GM06990 (cell line): ENCODE measurements around the gene IL6.

Experiments used
- DNase-seq: peaks from one replicate; pipeline ENCODE4 v3.0.0-alpha.2; 2011; ENCODE audit not compliant: insufficient read length; ENCODE audit errors: extremely low read depth
- H3K27me3 ChIP-seq: replicated peaks from 2 replicates; pipeline ENCODE4 v1.6.0; 2011; ENCODE audit warnings: low read length; ENCODE audit not compliant: control insufficient read depth, insufficient read depth
- H3K36me3 ChIP-seq: 2 replicates; pipeline ENCODE4 v1.5.1; 2011; ENCODE audit warnings: low read length; ENCODE audit not compliant: control insufficient read depth, insufficient read depth
- H3K4me3 ChIP-seq: replicated peaks from 2 replicates; pipeline ENCODE4 v1.5.1; 2011; ENCODE audit warnings: low read depth, mild to moderate bottlenecking, control low read depth, low read length
- CTCF ChIP-seq: IDR thresholded peaks from 2 replicates; pipeline ENCODE4 v1.5.1; 2011; ENCODE audit warnings: low read length, control low read depth, mild to moderate bottlenecking, inconsistent platforms; ENCODE audit not compliant: insufficient read depth, poor library complexity, severe bottlenecking

The IL6 gene

GRCh38 chr7:22709857-22710256 lies 17.1 kb upstream of the IL6 start:
- no peak for DNase-seq
- Histone ChIP-seq H3K36me3 (no peaks in the 10 kb centered on the region), H3K27me3 (no peaks in the 10 kb centered on the region; the same call in 1 of the 2 replicates), H3K4me3 (no peak overlapping the region)
- no peak for TF ChIP-seq CTCF

- Histone ChIP-seq H3K36me3 (no peaks in the 10 kb centered on the region), H3K4me3 (no peak overlapping the region), H3K27me3 (no peaks in the 10 kb centered on the region; the same call in 1 of the 2 replicates)
- TF ChIP-seq CTCF = no peak
- DNase-seq = no peak
Observed at GRCh38 chr7:22712999-22713398, 14.0 kb upstream of the IL6 start.

GRCh38 chr7:22713463-22713862 lies 13.5 kb upstream of the IL6 start:
- TF ChIP-seq CTCF = no peak
- DNase-seq = no peak
- H3K4me3 ChIP-seq = no peak overlapping the region

GRCh38 chr7:22715969-22716368 lies 11.0 kb upstream of the IL6 start:
- TF ChIP-seq CTCF = no peak
- H3K27me3 ChIP-seq = no peaks in the 10 kb centered on the region; the same call in 1 of the 2 replicates
- no peaks in the 10 kb centered on the region for H3K36me3 ChIP-seq
- no peak overlapping the region for H3K4me3 ChIP-seq
- DNase-seq = no peak

More at GRCh38 chr7:22713463-22713862, 13.5 kb upstream of the IL6 start:
- H3K27me3 ChIP-seq = no peaks in the 10 kb centered on the region; the same call in none of the 2 replicates
- no peaks in the 10 kb centered on the region for H3K36me3 ChIP-seq

- no peak for DNase-seq
- Histone ChIP-seq H3K36me3 (no peaks in the 10 kb centered on the region), H3K27me3 (no peaks in the 10 kb centered on the region; the same call in 1 of the 2 replicates), H3K4me3 (no peak overlapping the region)
- TF ChIP-seq CTCF = no peak
Observed at GRCh38 chr7:22717760-22718159, 9.2 kb upstream of the IL6 start.

GRCh38 chr7:22718200-22718711 lies 8.7 kb upstream of the IL6 start:
- no peak overlapping the region for H3K4me3 ChIP-seq
- no peak for TF ChIP-seq CTCF
- no peak for DNase-seq
- H3K27me3 ChIP-seq = no peaks in the 10 kb centered on the region; the same call in 1 of the 2 replicates
- no peaks in the 10 kb centered on the region for H3K36me3 ChIP-seq
